HL-60 (cell line): ENCODE results near the gene MXD1.

Source experiments
- DNase-seq, 2 experiments: peaks; one replicate each; pipeline ENCODE4 v3.0.0-alpha.2; 2010 to 2020; ENCODE audit warnings: low read depth in 1 of 2, low spot score in 1 of 2
- H3K27ac ChIP-seq: fragments of 250-450 bp; sonication (Bioruptor Pico); replicated peaks from 2 replicates; pipeline ENCODE4 v1.5.1; 2020; ENCODE audit warnings: mild to moderate bottlenecking, moderate library complexity
- H3K27me3 ChIP-seq: fragments of 250-450 bp; sonication (Bioruptor Pico); 2 replicates; pipeline ENCODE4 v1.5.1; 2021; ENCODE audit warnings: mild to moderate bottlenecking, moderate library complexity; ENCODE audit not compliant: insufficient read depth, poor library complexity, severe bottlenecking
- H3K4me3 ChIP-seq: replicated peaks from 2 replicates; pipeline ENCODE4 v1.5.1; 2011; ENCODE audit warnings: mild to moderate bottlenecking, control low read depth, low read length; ENCODE audit not compliant: insufficient read depth
- GABPA ChIP-seq: IDR thresholded peaks from 2 replicates; pipeline ENCODE4 v1.6.1; 2012; ENCODE audit warnings: low read depth
- POLR2AphosphoS5 ChIP-seq: IDR thresholded peaks from 2 replicates; pipeline ENCODE4 v1.6.1; 2012; ENCODE audit warnings: low read depth
- SPI1 ChIP-seq: IDR thresholded peaks from 2 replicates; pipeline ENCODE4 v1.6.1; 2012; ENCODE audit warnings: low read depth, mild to moderate bottlenecking, borderline replicate concordance
- TF ChIP-seq, protein P1 (sequence below): IDR thresholded peaks from one replicate; pipeline ENCODE4 v1.5.1; 2011; ENCODE audit warnings: low read length, control low read depth, inconsistent platforms; ENCODE audit not compliant: insufficient read depth
- TF ChIP-seq, protein P2 (sequence below): IDR thresholded peaks from 2 replicates; pipeline ENCODE4 v1.6.1; 2012; ENCODE audit warnings: low read depth; ENCODE audit not compliant: insufficient replicate concordance

MXD1 gene

DNA sequence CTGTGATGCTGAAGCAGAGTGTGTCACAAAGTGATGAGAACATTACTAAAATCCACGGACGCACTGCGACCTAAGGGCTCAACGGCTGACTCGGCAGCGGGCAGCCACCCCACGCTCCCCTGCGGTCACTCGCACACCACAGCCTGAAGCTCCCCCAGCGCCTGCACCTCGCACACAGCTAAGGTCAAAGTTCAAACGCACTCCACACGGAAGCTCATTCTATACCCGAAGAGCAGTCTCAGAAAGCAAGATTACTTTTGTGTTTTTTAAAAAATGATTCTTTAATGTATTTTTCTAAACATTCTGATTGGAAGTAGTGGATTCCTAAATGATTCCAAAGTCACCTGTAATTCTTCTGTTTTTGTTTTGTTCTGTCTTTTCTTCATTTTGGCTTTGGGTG is 24.8 kb downstream of the MXD1 start:
- Histone ChIP-seq H3K27ac (no peak overlapping the region), H3K4me3 (no peak overlapping the region), H3K27me3 (no peaks in the 10 kb centered on the region)
- TF ChIP-seq, protein P1, sequence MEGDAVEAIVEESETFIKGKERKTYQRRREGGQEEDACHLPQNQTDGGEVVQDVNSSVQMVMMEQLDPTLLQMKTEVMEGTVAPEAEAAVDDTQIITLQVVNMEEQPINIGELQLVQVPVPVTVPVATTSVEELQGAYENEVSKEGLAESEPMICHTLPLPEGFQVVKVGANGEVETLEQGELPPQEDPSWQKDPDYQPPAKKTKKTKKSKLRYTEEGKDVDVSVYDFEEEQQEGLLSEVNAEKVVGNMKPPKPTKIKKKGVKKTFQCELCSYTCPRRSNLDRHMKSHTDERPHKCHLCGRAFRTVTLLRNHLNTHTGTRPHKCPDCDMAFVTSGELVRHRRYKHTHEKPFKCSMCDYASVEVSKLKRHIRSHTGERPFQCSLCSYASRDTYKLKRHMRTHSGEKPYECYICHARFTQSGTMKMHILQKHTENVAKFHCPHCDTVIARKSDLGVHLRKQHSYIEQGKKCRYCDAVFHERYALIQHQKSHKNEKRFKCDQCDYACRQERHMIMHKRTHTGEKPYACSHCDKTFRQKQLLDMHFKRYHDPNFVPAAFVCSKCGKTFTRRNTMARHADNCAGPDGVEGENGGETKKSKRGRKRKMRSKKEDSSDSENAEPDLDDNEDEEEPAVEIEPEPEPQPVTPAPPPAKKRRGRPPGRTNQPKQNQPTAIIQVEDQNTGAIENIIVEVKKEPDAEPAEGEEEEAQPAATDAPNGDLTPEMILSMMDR = no peak
- TF ChIP-seq POLR2AphosphoS5 = no peak
- no peak for TF ChIP-seq GABPA
- no peak for TF ChIP-seq SPI1
- TF ChIP-seq, protein P2, sequence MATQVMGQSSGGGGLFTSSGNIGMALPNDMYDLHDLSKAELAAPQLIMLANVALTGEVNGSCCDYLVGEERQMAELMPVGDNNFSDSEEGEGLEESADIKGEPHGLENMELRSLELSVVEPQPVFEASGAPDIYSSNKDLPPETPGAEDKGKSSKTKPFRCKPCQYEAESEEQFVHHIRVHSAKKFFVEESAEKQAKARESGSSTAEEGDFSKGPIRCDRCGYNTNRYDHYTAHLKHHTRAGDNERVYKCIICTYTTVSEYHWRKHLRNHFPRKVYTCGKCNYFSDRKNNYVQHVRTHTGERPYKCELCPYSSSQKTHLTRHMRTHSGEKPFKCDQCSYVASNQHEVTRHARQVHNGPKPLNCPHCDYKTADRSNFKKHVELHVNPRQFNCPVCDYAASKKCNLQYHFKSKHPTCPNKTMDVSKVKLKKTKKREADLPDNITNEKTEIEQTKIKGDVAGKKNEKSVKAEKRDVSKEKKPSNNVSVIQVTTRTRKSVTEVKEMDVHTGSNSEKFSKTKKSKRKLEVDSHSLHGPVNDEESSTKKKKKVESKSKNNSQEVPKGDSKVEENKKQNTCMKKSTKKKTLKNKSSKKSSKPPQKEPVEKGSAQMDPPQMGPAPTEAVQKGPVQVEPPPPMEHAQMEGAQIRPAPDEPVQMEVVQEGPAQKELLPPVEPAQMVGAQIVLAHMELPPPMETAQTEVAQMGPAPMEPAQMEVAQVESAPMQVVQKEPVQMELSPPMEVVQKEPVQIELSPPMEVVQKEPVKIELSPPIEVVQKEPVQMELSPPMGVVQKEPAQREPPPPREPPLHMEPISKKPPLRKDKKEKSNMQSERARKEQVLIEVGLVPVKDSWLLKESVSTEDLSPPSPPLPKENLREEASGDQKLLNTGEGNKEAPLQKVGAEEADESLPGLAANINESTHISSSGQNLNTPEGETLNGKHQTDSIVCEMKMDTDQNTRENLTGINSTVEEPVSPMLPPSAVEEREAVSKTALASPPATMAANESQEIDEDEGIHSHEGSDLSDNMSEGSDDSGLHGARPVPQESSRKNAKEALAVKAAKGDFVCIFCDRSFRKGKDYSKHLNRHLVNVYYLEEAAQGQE = no peak
- no peak for DNase-seq

DNA sequence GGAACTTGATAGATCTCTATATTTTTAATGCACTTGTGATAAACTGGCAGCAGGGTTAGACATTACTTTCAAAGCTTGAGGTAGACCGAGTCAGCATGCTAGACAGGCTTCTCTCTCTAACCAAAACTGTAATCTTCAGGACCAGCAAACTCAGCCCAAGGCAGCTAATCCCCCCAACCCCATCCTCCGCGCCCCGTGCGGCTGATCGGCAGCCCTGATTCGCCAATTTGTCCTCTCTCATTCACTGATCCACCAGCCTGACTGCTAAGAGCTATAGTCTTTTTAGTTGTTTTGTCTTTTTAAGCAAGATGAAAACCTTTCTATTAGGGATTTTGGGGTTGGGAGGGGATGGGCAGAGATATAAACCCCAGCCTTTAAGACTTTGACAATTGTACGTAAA is 25.8 kb downstream of the MXD1 start:
- DNase-seq = no peak
- H3K27ac ChIP-seq = no peak overlapping the region
- no peaks in the 10 kb centered on the region for H3K27me3 ChIP-seq
- H3K4me3 ChIP-seq = no peak overlapping the region
- TF ChIP-seq GABPA (no peak), SPI1 (no peak), POLR2AphosphoS5 (no peak)
- TF ChIP-seq, protein P2 = no peak
- TF ChIP-seq, protein P1 = no peak

DNA sequence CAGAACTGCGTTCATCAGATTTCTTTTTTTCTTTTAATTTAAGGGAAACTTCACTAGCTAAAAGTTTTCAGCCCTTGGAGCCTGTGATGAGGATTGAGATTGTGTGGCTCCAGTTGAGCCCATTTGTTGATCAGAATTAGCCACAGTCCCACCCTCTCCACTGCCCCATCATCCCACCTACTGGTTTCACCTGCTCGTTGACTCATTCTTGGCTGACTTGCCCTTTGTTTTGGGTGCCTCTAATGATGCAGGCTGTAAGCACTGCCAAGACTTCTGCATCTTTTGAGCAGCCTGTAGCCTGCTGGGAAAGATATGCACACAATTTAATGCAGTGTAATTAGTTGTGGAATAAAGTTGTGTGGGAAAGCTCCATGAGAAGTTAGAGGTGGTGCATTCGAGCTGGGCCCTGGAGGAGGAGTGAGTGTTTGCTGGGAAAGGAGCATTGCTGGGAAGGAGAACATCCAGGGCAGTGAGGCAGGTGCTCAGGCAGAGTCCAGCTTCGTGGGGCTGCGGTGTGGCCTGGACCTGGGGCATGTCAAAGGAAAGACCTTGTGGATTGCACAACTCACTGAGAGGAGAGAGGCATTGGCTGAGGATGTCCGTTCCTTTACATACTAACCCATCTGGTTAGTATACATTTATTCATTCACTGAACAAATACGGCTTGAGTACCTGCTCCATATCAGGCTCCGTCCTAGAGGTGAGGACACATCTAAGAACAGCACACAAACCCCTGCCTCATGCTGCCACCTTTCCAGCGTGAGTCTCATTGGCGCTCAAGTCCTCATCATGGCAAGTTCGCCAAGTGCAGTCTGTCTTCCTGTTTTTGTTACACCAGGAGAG is 28.3 kb downstream of the MXD1 start:
- Histone ChIP-seq H3K27me3 (no peaks in the 10 kb centered on the region), H3K4me3 (no peak overlapping the region), H3K27ac (peak overlapping the region; percentile 95)
- no peak for DNase-seq
- TF ChIP-seq, protein P1 = no peak
- TF ChIP-seq POLR2AphosphoS5 (peak; percentile 50; the same call in 1 of the 2 replicates), SPI1 (peak; percentile 50; the same call in 1 of the 2 replicates)
- TF ChIP-seq, protein P2 = no peak
